Omental fat pad (tissue), 4 donors: ENCODE results near the gene ZNF230. TPM values are rescaled to one million over a fixed set of nuclear protein-coding genes. Genes with fewer than 3 reads are reported as not detected.

Experiments used
- ATAC-seq: fragments of 150-250 bp; one replicate; pipeline ENCODE4 v1.9.1; 2016; ENCODE audit warnings: mild to moderate bottlenecking, moderate library complexity; ENCODE audit not compliant: low FRiP score
- DNase-seq: peaks from one replicate; pipeline ENCODE4 v3.0.0-alpha.2; 2019; ENCODE audit warnings: low spot score
- total RNA-seq, 4 donors: library from RNA; depleted of rRNA; stranded (reverse); fragments of >200 nt; gene quantifications; one replicate each; pipeline ENCODE4 v1.1.0, GENCODE V29; 2016
- TF ChIP-seq, protein P1 (sequence below), 3 donors: fragments of 450-650 bp; IDR thresholded peaks; one replicate each; pipeline ENCODE4 v1.5.1; 2016 to 2017; ENCODE audit warnings: antibody characterized with exemption in 3 of 3, mild to moderate bottlenecking in 3 of 3, moderate library complexity in 2 of 3

Gene ZNF230
- total RNA-seq, 4 donors from 2014 or later: 1.7 to 5.7 (median 3.1) TPM

DNA sequence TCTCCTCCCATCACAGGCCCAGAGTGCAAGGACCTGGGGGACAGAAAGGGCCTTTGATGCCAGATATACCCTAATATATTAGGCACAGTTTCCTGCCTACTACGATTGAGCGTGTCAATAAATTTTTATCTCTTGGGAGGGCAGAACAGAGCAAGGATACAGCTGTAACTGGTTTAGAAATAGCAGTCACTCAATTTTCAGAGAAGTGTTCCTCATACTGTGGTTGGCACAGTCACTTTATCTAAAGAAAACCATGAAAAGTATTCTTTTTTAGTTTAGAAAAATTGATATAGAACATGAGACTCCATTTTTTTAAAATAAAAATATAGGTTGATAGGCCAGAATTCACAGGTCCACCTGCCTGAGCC, 19.2 kb upstream of the ZNF230 start:
- DNase-seq (no peak), ATAC-seq (no peak)
- TF ChIP-seq, protein P1, sequence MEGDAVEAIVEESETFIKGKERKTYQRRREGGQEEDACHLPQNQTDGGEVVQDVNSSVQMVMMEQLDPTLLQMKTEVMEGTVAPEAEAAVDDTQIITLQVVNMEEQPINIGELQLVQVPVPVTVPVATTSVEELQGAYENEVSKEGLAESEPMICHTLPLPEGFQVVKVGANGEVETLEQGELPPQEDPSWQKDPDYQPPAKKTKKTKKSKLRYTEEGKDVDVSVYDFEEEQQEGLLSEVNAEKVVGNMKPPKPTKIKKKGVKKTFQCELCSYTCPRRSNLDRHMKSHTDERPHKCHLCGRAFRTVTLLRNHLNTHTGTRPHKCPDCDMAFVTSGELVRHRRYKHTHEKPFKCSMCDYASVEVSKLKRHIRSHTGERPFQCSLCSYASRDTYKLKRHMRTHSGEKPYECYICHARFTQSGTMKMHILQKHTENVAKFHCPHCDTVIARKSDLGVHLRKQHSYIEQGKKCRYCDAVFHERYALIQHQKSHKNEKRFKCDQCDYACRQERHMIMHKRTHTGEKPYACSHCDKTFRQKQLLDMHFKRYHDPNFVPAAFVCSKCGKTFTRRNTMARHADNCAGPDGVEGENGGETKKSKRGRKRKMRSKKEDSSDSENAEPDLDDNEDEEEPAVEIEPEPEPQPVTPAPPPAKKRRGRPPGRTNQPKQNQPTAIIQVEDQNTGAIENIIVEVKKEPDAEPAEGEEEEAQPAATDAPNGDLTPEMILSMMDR (IDR thresholded peaks at IDR 0.05): no peak

DNA sequence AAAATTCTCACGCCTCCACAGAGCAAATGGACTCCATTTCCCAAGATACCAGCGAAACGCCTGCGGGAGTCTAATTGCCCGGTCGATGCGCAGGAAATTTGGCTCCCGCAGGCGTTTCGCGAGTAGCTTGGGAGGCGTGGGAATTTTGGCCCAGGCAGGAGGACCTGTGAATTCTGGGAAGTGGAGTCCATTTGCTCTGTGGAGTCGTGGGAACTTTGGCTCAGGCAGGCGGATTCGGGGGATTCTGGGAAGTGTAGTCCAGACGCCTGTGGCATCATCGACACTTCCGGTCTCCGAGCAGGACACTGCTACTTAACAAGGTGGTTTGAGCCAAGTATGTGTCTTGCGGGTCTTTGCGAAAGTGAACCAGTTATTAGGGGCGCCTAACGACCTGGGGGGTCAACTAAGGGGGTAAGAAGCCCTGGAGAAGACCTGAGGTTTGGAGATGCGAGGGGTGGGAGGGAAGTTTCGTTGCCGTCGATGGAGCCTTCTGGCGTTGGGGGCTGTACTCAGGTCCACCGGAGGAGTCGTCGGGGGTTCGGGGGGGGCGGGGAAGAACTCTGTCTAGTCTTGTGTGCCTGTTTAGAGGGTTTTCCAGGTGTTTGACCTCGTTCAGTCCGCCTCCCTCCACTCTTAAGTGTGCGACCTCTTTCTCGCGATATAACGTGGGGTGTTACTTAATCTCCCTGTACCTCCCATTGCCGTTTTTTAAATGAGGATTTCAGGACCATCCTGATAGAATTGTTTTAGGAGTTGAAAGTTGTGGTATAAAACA, 18.7 kb upstream of the ZNF230 start, which contains the start of gene ZNF155:
TSS of gene ZNF155 (plus strand) at position 277 of the 775 bp plus-strand sequence. CDS start 4,356 bp downstream, outside the sequence.
- DNase-seq (peak; percentile 56), ATAC-seq (peak; percentile 99)
- TF ChIP-seq, protein P1 (IDR thresholded peaks at IDR 0.05): no peak

DNA sequence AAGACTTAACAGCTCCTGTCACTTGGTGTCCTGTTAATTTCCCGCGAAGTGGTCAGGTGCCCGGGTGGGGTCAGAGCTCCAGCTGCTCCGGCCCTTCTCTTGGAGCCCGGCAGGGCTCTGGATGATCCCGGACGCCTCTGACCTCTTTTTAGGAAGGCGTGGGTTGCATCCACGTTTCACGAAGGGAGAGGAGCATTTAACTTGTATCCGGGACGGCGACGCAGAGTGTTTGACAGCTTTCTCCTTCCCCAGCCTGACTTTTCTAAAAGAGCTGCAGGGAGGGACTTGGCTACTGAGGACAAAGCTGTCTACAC, 18.1 kb upstream of the ZNF230 start:
- no peak for DNase-seq
- peak; percentile 30 for ATAC-seq
- TF ChIP-seq, protein P1 (IDR thresholded peaks at IDR 0.05): no peak

DNA sequence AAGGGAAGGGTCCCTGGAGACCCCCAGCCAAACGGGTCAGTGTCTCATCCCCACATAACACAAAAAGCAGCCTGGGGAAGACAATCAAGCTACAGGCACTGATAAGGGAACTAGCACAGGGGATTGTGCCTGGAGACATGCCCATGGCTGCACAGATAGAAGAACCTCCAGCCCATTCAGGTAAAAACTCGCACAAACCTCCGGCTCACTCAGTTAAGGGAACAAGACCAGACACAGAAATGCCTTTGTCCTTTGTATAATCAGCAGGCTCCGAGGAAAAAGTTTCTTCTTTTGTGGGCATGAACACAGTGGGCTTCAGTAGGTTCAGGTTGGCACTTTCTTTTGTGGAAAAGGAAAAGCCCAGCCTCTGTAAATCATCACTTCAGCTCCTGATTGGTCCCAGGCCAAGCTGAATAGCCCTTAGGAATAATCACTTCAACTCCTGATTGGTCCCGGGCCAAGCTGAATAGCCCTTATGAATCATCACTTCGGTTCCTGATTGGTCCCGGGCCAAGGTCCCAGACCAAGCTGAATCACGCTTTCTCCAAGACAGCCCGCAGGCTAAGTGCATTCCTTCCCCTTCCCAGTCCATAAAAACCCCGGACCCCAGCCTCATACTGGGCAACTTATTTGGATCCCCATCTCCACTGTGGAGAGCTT, 5.0 kb upstream of the ZNF230 start:
- ATAC-seq (no peak), DNase-seq (no peak)
- TF ChIP-seq, protein P1 (IDR thresholded peaks at IDR 0.05): no peak

DNA sequence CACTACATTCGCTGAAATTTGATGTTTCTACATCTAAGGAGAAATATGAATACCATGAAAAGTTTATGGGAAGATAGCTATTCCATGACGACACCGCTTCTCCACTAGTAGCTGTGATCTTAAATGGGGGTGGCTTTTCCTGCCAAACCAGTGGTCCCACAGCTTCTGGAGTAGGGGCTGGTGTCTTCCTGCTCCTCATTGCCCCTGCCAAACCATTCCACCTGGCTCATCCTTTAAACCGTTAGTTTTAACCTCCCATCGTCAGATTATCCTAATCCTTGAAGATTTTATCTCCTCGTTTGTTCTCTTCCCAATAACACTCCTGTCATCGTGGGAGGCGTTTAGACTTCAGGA, 568 bp upstream of the ZNF230 start:
- ATAC-seq: no peak
- no peak for DNase-seq
- TF ChIP-seq, protein P1 (IDR thresholded peaks at IDR 0.05): no peak

DNA sequence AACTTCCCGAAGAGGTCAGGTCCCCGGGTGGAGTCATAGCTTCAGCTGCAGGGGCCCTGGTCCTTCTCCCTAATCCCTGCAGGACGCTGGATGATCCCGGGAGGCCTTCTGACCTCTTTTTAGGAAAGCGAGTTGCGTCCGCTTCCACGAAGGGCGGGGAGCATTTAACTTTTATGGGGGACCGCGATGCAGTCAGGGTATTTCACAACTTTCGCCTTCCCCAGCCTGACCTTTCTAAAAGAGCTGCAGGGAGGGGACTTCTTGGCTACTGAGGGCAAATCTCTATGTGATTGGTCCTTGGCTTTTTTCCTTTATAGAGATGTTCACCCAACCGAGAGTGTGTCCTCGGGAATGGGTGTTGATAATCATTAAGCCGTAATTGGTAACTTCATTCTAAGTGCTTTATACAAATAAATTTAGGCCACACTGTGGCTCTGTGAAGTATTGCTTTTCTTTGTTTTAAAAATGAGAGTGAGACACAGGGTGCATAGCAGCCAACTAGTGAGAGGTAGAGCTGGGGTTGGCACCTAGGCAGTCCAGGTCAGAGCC, 778 bp downstream of the ZNF230 start:
- TF ChIP-seq, protein P1 (IDR thresholded peaks at IDR 0.05): no peak
- ATAC-seq (no peak), DNase-seq (no peak)
